ENCODE results near the gene CELF1. TPM values are rescaled to one million over a fixed set of nuclear protein-coding genes. Genes with fewer than 3 reads are reported as not detected.
"Not testable (repeated sequence)": the region's sequence is repeated elsewhere in the genome, so short reads cannot be mapped to it uniquely, and the experiment has no call there.

The CELF1 gene
- total and polyA plus RNA-seq, 4 donors, result 83.0 to 168 (median 121) TPM

- peak overlapping the region; percentile 74 for H3K4me3 ChIP-seq (ENCODE audit: low read depth, low read length)
- WGBS (ENCODE audit: insufficient coverage), result 8% methylated on average over 9 of the region's 11 CpGs
- no peaks in the 10 kb centered on the region for H3K9me3 ChIP-seq (ENCODE audit: control insufficient read depth, insufficient read depth, low read length)
- peaks cover 16% of the 10 kb centered on the region for H3K4me1 ChIP-seq (ENCODE audit: control insufficient read depth, insufficient read depth, low read length)
- no peak for DNase-seq (ENCODE audit: low read depth in 4 of 6, low spot score in 6 of 6)
- H3K27me3 ChIP-seq (ENCODE audit: control insufficient read depth, insufficient read depth, low read length), result no peaks in the 10 kb centered on the region
- peak overlapping the region; percentile 82 for H3K27ac ChIP-seq (ENCODE audit: low read depth, low read length)
- peaks cover 15% of the 10 kb centered on the region for H3K36me3 ChIP-seq (ENCODE audit: control insufficient read depth, insufficient read depth, low read length)
Observed at GRCh38 chr11:47564933-47565339, 12.0 kb upstream of the CELF1 start.

GRCh38 chr11:47564366-47564765, 11.4 kb upstream of the CELF1 start:
- not testable (repeated sequence) for H3K4me3 ChIP-seq (ENCODE audit: low read depth, low read length); H3K27ac ChIP-seq (ENCODE audit: low read depth, low read length); H3K9me3 ChIP-seq (ENCODE audit: control insufficient read depth, insufficient read depth, low read length); H3K36me3 ChIP-seq (ENCODE audit: control insufficient read depth, insufficient read depth, low read length); H3K27me3 ChIP-seq (ENCODE audit: control insufficient read depth, insufficient read depth, low read length); DNase-seq (ENCODE audit: low read depth in 4 of 6, low spot score in 6 of 6)
- WGBS (ENCODE audit: insufficient coverage), result 100% methylated on average over 3 of the region's 10 CpGs
- H3K4me1 ChIP-seq (ENCODE audit: control insufficient read depth, insufficient read depth, low read length), result peaks cover 16% of the 10 kb centered on the region

- not testable (repeated sequence) for H3K27me3 ChIP-seq (ENCODE audit: control insufficient read depth, insufficient read depth, low read length); H3K27ac ChIP-seq (ENCODE audit: low read depth, low read length); H3K4me3 ChIP-seq (ENCODE audit: low read depth, low read length); H3K9me3 ChIP-seq (ENCODE audit: control insufficient read depth, insufficient read depth, low read length); H3K36me3 ChIP-seq (ENCODE audit: control insufficient read depth, insufficient read depth, low read length); DNase-seq (ENCODE audit: low read depth in 4 of 6, low spot score in 6 of 6)
- peaks cover 16% of the 10 kb centered on the region for H3K4me1 ChIP-seq (ENCODE audit: control insufficient read depth, insufficient read depth, low read length)
- 100% methylated on average over 2 of the region's 4 CpGs for WGBS (ENCODE audit: insufficient coverage)
Observed at GRCh38 chr11:47562393-47562792, 9.5 kb upstream of the CELF1 start.

GRCh38 chr11:47560426-47560825, 7.5 kb upstream of the CELF1 start:
- H3K4me1 ChIP-seq (ENCODE audit: control insufficient read depth, insufficient read depth, low read length), result peaks cover 7% of the 10 kb centered on the region
- DNase-seq (ENCODE audit: low read depth in 4 of 6, low spot score in 6 of 6), result no peak
- H3K36me3 ChIP-seq (ENCODE audit: control insufficient read depth, insufficient read depth, low read length), result no peaks in the 10 kb centered on the region
- H3K4me3 ChIP-seq (ENCODE audit: low read depth, low read length), result no peak overlapping the region
- no peak overlapping the region for H3K27ac ChIP-seq (ENCODE audit: low read depth, low read length)
- WGBS (ENCODE audit: insufficient coverage), result 90% methylated on average over 2 of the region's 2 CpGs
- H3K27me3 ChIP-seq (ENCODE audit: control insufficient read depth, insufficient read depth, low read length), result no peaks in the 10 kb centered on the region
- no peaks in the 10 kb centered on the region for H3K9me3 ChIP-seq (ENCODE audit: control insufficient read depth, insufficient read depth, low read length)

- no peaks in the 10 kb centered on the region for H3K27me3 ChIP-seq (ENCODE audit: control insufficient read depth, insufficient read depth, low read length)
Observed at GRCh38 chr11:47558695-47559094, 5.8 kb upstream of the CELF1 start.

GRCh38 chr11:47557004-47557403, 4.1 kb upstream of the CELF1 start:
- H3K9me3 ChIP-seq (ENCODE audit: control insufficient read depth, insufficient read depth, low read length); H3K36me3 ChIP-seq (ENCODE audit: control insufficient read depth, insufficient read depth, low read length); H3K4me3 ChIP-seq (ENCODE audit: low read depth, low read length); H3K27ac ChIP-seq (ENCODE audit: low read depth, low read length); DNase-seq (ENCODE audit: low read depth in 4 of 6, low spot score in 6 of 6); H3K4me1 ChIP-seq (ENCODE audit: control insufficient read depth, insufficient read depth, low read length); H3K27me3 ChIP-seq (ENCODE audit: control insufficient read depth, insufficient read depth, low read length): not testable (repeated sequence)
- 100% methylated on average over 4 of the region's 12 CpGs for WGBS (ENCODE audit: insufficient coverage)

More at GRCh38 chr11:47558695-47559094, 5.8 kb upstream of the CELF1 start:
- DNase-seq (ENCODE audit: low read depth in 4 of 6, low spot score in 6 of 6), result no peak
- Histone ChIP-seq H3K36me3 (ENCODE audit: control insufficient read depth, insufficient read depth, low read length) (no peaks in the 10 kb centered on the region), H3K4me1 (ENCODE audit: control insufficient read depth, insufficient read depth, low read length) (no peaks in the 10 kb centered on the region), H3K4me3 (ENCODE audit: low read depth, low read length) (no peak overlapping the region), H3K9me3 (ENCODE audit: control insufficient read depth, insufficient read depth, low read length) (no peaks in the 10 kb centered on the region), H3K27ac (ENCODE audit: low read depth, low read length) (no peak overlapping the region)
- no CpG with 5 or more reads among the region's 1 CpG for WGBS (ENCODE audit: insufficient coverage)

- Histone ChIP-seq H3K4me3 (ENCODE audit: low read depth, low read length) (peak overlapping the region; percentile 92), H3K27ac (ENCODE audit: low read depth, low read length) (peak overlapping the region; percentile 90), H3K27me3 (ENCODE audit: control insufficient read depth, insufficient read depth, low read length) (no peaks in the 10 kb centered on the region), H3K9me3 (ENCODE audit: control insufficient read depth, insufficient read depth, low read length) (no peaks in the 10 kb centered on the region), H3K4me1 (ENCODE audit: control insufficient read depth, insufficient read depth, low read length) (peaks cover 11% of the 10 kb centered on the region), H3K36me3 (ENCODE audit: control insufficient read depth, insufficient read depth, low read length) (peaks cover 3% of the 10 kb centered on the region)
- 2% methylated on average over 5 of the region's 9 CpGs for WGBS (ENCODE audit: insufficient coverage)
- DNase-seq (ENCODE audit: low read depth in 4 of 6, low spot score in 6 of 6), result peak in 1 of 6 donors; percentile 72
Observed at GRCh38 chr11:47553406-47553743, 443 bp upstream of the CELF1 start.

GRCh38 chr11:47552056-47552565, 821 bp downstream of the CELF1 start:
- H3K4me3 ChIP-seq (ENCODE audit: low read depth, low read length), result peak overlapping the region; percentile 92
- no peaks in the 10 kb centered on the region for H3K27me3 ChIP-seq (ENCODE audit: control insufficient read depth, insufficient read depth, low read length)
- peak overlapping the region; percentile 88 for H3K27ac ChIP-seq (ENCODE audit: low read depth, low read length)
- H3K9me3 ChIP-seq (ENCODE audit: control insufficient read depth, insufficient read depth, low read length), result no peaks in the 10 kb centered on the region
- H3K36me3 ChIP-seq (ENCODE audit: control insufficient read depth, insufficient read depth, low read length), result peaks cover 3% of the 10 kb centered on the region
- peaks cover 11% of the 10 kb centered on the region for H3K4me1 ChIP-seq (ENCODE audit: control insufficient read depth, insufficient read depth, low read length)
- DNase-seq (ENCODE audit: low read depth in 4 of 6, low spot score in 6 of 6), result peak in 2 of 6 donors; percentile 43 to 56
- 0% methylated on average over 16 of the region's 22 CpGs for WGBS (ENCODE audit: insufficient coverage)

GRCh38 chr11:47551086-47551485, 1.8 kb downstream of the CELF1 start:
- Histone ChIP-seq H3K4me3 (ENCODE audit: low read depth, low read length) (peak overlapping the region; percentile 92), H3K27me3 (ENCODE audit: control insufficient read depth, insufficient read depth, low read length) (no peaks in the 10 kb centered on the region), H3K27ac (ENCODE audit: low read depth, low read length) (no peak overlapping the region), H3K36me3 (ENCODE audit: control insufficient read depth, insufficient read depth, low read length) (peaks cover 3% of the 10 kb centered on the region), H3K9me3 (ENCODE audit: control insufficient read depth, insufficient read depth, low read length) (no peaks in the 10 kb centered on the region), H3K4me1 (ENCODE audit: control insufficient read depth, insufficient read depth, low read length) (peaks cover 11% of the 10 kb centered on the region)
- DNase-seq (ENCODE audit: low read depth in 4 of 6, low spot score in 6 of 6), result no peak

- no peak overlapping the region for H3K27ac ChIP-seq (ENCODE audit: low read depth, low read length)
- no peaks in the 10 kb centered on the region for H3K9me3 ChIP-seq (ENCODE audit: control insufficient read depth, insufficient read depth, low read length)
- peaks cover 11% of the 10 kb centered on the region for H3K4me1 ChIP-seq (ENCODE audit: control insufficient read depth, insufficient read depth, low read length)
- no peak overlapping the region for H3K4me3 ChIP-seq (ENCODE audit: low read depth, low read length)
- DNase-seq (ENCODE audit: low read depth in 4 of 6, low spot score in 6 of 6), result no peak
- 90% methylated on average over 5 of the region's 10 CpGs for WGBS (ENCODE audit: insufficient coverage)
- no peaks in the 10 kb centered on the region for H3K27me3 ChIP-seq (ENCODE audit: control insufficient read depth, insufficient read depth, low read length)
- peaks cover 3% of the 10 kb centered on the region for H3K36me3 ChIP-seq (ENCODE audit: control insufficient read depth, insufficient read depth, low read length)
Observed at GRCh38 chr11:47550288-47551047, 2.5 kb downstream of the CELF1 start.

Data from spinal cord (tissue), 10 donors.